Muscle of leg (tissue), 11 donors: ENCODE data around the gene KIAA0232. TPM values are rescaled to one million over a fixed set of nuclear protein-coding genes. Genes with fewer than 3 reads are reported as not detected.
"Not testable (repeated sequence)": the region's sequence is repeated elsewhere in the genome, so short reads cannot be mapped to it uniquely, and the experiment has no call there.

ENCODE experiments used
- DNase-seq: peaks from one replicate; pipeline ENCODE4 v3.0.0; 2013
- H3K27ac ChIP-seq: one replicate; pipeline ENCODE4 v1.5.1; 2013; ENCODE audit warnings: mild to moderate bottlenecking, low read length, control low read depth
- H3K27me3 ChIP-seq: one replicate; pipeline ENCODE4 v1.6.1; 2013; ENCODE audit warnings: low read length; ENCODE audit not compliant: control insufficient read depth, insufficient read depth
- H3K36me3 ChIP-seq: one replicate; pipeline ENCODE4 v1.6.1; 2013; ENCODE audit warnings: low read length; ENCODE audit not compliant: control insufficient read depth, insufficient read depth
- H3K4me1 ChIP-seq: one replicate; pipeline ENCODE4 v1.6.1; 2013; ENCODE audit warnings: low read length; ENCODE audit not compliant: control insufficient read depth, insufficient read depth
- H3K4me3 ChIP-seq: one replicate; pipeline ENCODE4 v1.5.1; 2013; ENCODE audit warnings: low read length, control low read depth
- H3K9me3 ChIP-seq: replicated peaks from 2 replicates; pipeline ENCODE4 v1.6.1; 2013; ENCODE audit warnings: low read depth, low read length; ENCODE audit not compliant: control insufficient read depth
- WGBS: methylation state at CpG from one replicate; pipeline ENCODE4 v1.1.5; 2013; ENCODE audit warnings: missing lambda C conversion rate; ENCODE audit not compliant: insufficient coverage; 5-methylcytosine and 5-hydroxymethylcytosine counted together
- polyA plus RNA-seq, 8 donors: library from polyadenylated mRNA; unstranded; fragments of 120-200 nt; gene quantifications; one replicate each; pipeline versions ENCODE4 v1.2.1 to v1.2.3, GENCODE V29; 2013; ENCODE audit warnings: inconsistent platforms in 1 of 8, low replicate concordance in 1 of 8; ENCODE audit not compliant: insufficient read length in 8 of 8, insufficient read depth in 1 of 8
- total RNA-seq: library from RNA; stranded (reverse); fragments of 120-200 nt; gene quantifications from one replicate; pipeline ENCODE4 v1.2.4, GENCODE V29; 2013

KIAA0232 gene
- total and polyA plus RNA-seq, 9 donors: 12.3 to 23.3 (median 20.4) TPM

DNA sequence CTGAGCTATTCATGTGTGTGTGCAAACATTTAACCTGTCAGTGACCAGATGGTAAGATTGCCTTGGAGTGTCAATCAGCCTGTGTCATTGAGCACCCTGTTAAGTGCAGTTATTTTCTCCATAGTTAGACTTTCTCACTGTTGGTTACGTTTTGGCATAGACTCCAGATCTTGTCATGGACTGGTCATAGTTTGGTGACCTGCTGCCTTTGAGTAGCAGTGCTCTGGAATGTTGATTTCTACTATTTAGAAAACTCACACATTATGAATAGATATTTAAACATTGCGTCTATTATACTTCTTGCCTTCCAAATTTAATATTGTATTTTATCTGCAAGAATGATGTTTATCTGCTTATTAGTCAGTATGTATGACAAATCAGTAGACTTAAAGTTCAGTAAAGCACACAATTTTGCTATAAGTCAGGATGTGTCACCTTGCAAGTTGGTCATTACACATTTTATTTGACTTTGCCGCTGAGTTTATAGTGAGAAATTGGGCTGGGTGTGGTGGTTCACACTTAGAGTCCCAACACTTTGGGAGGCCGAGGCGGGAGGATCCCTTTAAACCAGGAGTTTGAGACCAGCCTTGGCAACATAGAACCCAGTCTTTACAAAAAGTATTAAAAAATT is 42.4 kb downstream of the KIAA0232 start:
- no peak overlapping the region for H3K4me3 ChIP-seq
- WGBS: 100% methylated on average over 1 of the region's 5 CpGs
- no peak overlapping the region for H3K27ac ChIP-seq
- H3K36me3 ChIP-seq: peaks cover 19% of the 10 kb centered on the region
- no peaks in the 10 kb centered on the region for H3K4me1 ChIP-seq
- no peak for DNase-seq
- peaks cover 10% of the 10 kb centered on the region for H3K9me3 ChIP-seq
- no peaks in the 10 kb centered on the region for H3K27me3 ChIP-seq

- H3K27ac ChIP-seq: no peak overlapping the region
- no peak for DNase-seq
- no peak overlapping the region for H3K4me3 ChIP-seq
- peaks cover 21% of the 10 kb centered on the region for H3K36me3 ChIP-seq
- no peaks in the 10 kb centered on the region for H3K27me3 ChIP-seq
- 89% methylated on average over 4 of the region's 6 CpGs for WGBS
- peaks cover 7% of the 10 kb centered on the region for H3K9me3 ChIP-seq
- no peaks in the 10 kb centered on the region for H3K4me1 ChIP-seq
These were observed 42.9 kb downstream of the KIAA0232 start for GRCh38 chr4:6825403-6825802.

- WGBS: 91% methylated on average over 6 of the region's 9 CpGs
- Histone ChIP-seq H3K36me3 (peaks cover 29% of the 10 kb centered on the region), H3K4me1 (no peaks in the 10 kb centered on the region), H3K27ac (no peak overlapping the region), H3K9me3 (no peaks in the 10 kb centered on the region), H3K27me3 (no peaks in the 10 kb centered on the region), H3K4me3 (no peak overlapping the region)
- no peak for DNase-seq
These were observed 44.4 kb downstream of the KIAA0232 start for GRCh38 chr4:6826781-6827508.

DNA sequence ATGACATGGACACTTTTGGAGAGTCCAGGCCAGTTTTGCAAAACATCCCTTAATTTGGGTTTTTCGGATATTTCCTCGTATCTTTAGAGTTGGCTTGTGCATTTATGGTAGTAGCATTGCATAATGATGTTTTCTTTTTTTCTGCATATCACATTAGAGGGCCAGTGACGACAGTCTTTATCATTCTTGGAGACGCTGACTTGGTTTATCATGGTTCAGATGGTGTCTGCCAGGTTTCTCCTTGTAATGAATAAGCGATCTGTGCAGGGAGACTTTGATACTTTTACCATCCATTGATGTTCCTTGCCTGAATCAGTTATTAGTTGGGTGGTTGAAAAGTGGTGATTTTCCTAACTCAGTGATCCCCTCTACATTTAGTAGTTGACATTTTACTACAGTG is 46.6 kb downstream of the KIAA0232 start:
- no peak overlapping the region for H3K27ac ChIP-seq
- H3K4me3 ChIP-seq: no peak overlapping the region

DNA sequence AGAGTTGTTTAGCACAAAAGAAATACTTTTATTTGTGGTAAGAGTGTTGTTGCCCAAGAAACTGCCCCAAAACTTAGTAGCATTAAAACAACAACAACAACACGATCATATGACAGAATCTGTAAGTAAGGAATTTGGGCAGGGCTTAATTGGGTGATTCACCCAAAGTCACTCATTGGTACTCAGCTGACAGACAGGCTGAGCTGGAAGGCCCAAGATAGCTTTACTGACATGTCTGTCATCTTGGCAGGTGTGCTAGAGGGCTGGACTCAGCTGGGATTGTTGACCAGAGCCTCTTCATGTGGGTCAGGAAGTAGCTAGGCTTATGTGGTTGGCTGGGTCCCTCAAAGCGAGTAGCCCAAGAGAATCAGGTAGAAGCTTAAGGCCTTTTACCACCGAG is 52.3 kb downstream of the KIAA0232 start:
- no peak overlapping the region for H3K4me3 ChIP-seq
- no CpG with 5 or more reads among the region's 3 CpGs for WGBS
- DNase-seq: no peak
- peaks cover 19% of the 10 kb centered on the region for H3K36me3 ChIP-seq
- H3K27me3 ChIP-seq: no peaks in the 10 kb centered on the region
- peaks cover 3% of the 10 kb centered on the region for H3K4me1 ChIP-seq
- H3K27ac ChIP-seq: no peak overlapping the region
- H3K9me3 ChIP-seq: no peaks in the 10 kb centered on the region

More for the DNA sequence above, 46.6 kb downstream of the KIAA0232 start:
- Histone ChIP-seq H3K9me3 (no peaks in the 10 kb centered on the region), H3K36me3 (peaks cover 38% of the 10 kb centered on the region), H3K4me1 (no peaks in the 10 kb centered on the region), H3K27me3 (no peaks in the 10 kb centered on the region)
- no peak for DNase-seq
- WGBS: no CpG with 5 or more reads among the region's 5 CpGs

GRCh38 chr4:6835616-6836015 is 53.1 kb downstream of the KIAA0232 start:
- H3K27ac ChIP-seq, H3K4me1 ChIP-seq, H3K9me3 ChIP-seq, DNase-seq, H3K27me3 ChIP-seq, H3K4me3 ChIP-seq: not testable (repeated sequence)
- peaks cover 15% of the 10 kb centered on the region for H3K36me3 ChIP-seq
- no CpG with 5 or more reads among the region's 4 CpGs for WGBS

- 97% methylated on average over 26 of the region's 34 CpGs for WGBS
- not testable (repeated sequence) for H3K27me3 ChIP-seq, H3K36me3 ChIP-seq
These were observed 54.6 kb downstream of the KIAA0232 start for GRCh38 chr4:6837106-6837505.

GRCh38 chr4:6839579-6839978 is 57.1 kb downstream of the KIAA0232 start:
- Histone ChIP-seq H3K4me1 (peaks cover 5% of the 10 kb centered on the region), H3K27me3 (no peaks in the 10 kb centered on the region), H3K27ac (no peak overlapping the region), H3K9me3 (no peaks in the 10 kb centered on the region), H3K36me3 (peaks cover 3% of the 10 kb centered on the region), H3K4me3 (no peak overlapping the region)
- 77% methylated on average over 3 of the region's 4 CpGs for WGBS
- no peak for DNase-seq

More at GRCh38 chr4:6837106-6837505, 54.6 kb downstream of the KIAA0232 start:
- H3K4me1 ChIP-seq, DNase-seq, H3K27ac ChIP-seq, H3K4me3 ChIP-seq, H3K9me3 ChIP-seq: not testable (repeated sequence)

- Histone ChIP-seq H3K4me1 (peaks cover 5% of the 10 kb centered on the region), H3K36me3 (peaks cover 6% of the 10 kb centered on the region), H3K4me3 (no peak overlapping the region), H3K27me3 (no peaks in the 10 kb centered on the region), H3K27ac (no peak overlapping the region), H3K9me3 (no peaks in the 10 kb centered on the region)
- WGBS: 20% methylated on average over 1 of the region's 8 CpGs
- peak; percentile 41 for DNase-seq
These were observed 57.8 kb downstream of the KIAA0232 start for GRCh38 chr4:6840062-6840976.

- H3K4me1 ChIP-seq: peaks cover 2% of the 10 kb centered on the region
- no peak overlapping the region for H3K27ac ChIP-seq
- no peak for DNase-seq
- no peak overlapping the region for H3K4me3 ChIP-seq
- H3K36me3 ChIP-seq: peaks cover 20% of the 10 kb centered on the region
- H3K27me3 ChIP-seq: no peaks in the 10 kb centered on the region
- WGBS: 75% methylated on average over 1 of the region's 1 CpG
- no peaks in the 10 kb centered on the region for H3K9me3 ChIP-seq
These were observed 62.5 kb downstream of the KIAA0232 start for GRCh38 chr4:6845027-6845426.
